GM12865 (cell line): ENCODE results near the gene TBC1D22A.

Experiments
- DNase-seq: peaks from one replicate; pipeline ENCODE4 v3.0.0; 2010; ENCODE audit warnings: low read depth
- H3K4me3 ChIP-seq: 2 replicates; pipeline ENCODE4 v1.5.1; 2011; ENCODE audit warnings: mild to moderate bottlenecking, low read depth, low read length, control low read depth
- CTCF ChIP-seq: IDR thresholded peaks from 2 replicates; pipeline ENCODE4 v1.5.1; 2011; ENCODE audit warnings: low read length, control low read depth, low read depth, inconsistent platforms; ENCODE audit not compliant: insufficient read depth; ENCODE audit errors: missing control alignments

TBC1D22A gene

GRCh38 chr22:47155912-47156311 lies 393.5 kb downstream of the TBC1D22A start:
- H3K4me3 ChIP-seq, result no peak overlapping the region
- no peak for TF ChIP-seq CTCF
- no peak for DNase-seq

- H3K4me3 ChIP-seq, result no peak overlapping the region
- DNase-seq, result no peak
- no peak for TF ChIP-seq CTCF
Measured at GRCh38 chr22:47156352-47157092, 394.1 kb downstream of the TBC1D22A start.

DNA sequence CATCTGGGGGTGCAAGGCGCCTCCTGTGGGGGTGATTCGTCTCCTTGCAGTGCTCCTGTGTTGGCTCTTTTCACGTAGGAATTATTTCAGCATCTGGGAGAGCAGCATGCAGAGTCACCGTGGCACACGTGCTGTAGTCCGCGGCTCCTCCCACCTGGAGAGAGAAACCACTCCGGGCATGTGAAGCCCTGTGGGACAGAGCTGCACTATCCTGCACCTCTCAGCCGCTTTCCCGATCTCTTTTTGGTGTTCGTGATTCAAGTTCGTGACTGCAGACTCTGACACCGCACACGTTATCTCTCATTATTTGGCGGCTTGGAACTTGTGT lies 394.6 kb downstream of the TBC1D22A start:
- no peak for DNase-seq
- no peak overlapping the region for H3K4me3 ChIP-seq
- no peak for TF ChIP-seq CTCF

- TF ChIP-seq CTCF, result no peak
- H3K4me3 ChIP-seq, result no peak overlapping the region
- DNase-seq, result no peak
Measured at GRCh38 chr22:47157486-47158270, 395.2 kb downstream of the TBC1D22A start.

DNA sequence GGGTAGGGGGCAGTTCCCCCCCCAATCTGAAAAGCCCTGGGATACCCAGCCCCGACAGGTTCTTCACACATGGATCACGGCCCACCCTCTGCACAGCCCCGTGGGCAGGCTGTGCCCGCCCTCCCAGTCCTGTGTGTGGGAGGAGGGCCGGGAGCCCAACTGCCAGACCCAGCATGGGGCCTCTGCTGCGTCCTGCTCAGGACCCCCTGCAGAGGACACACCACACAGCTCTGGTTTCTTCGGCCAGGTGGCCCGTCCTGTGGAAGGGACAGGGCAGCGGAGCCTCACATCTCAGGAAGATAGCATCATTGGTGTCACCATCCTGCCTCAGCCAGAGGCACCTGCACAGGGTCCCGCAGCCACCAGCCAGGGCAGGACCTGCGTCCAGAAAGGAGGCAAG lies 396.0 kb downstream of the TBC1D22A start:
- DNase-seq, result no peak
- no peak overlapping the region for H3K4me3 ChIP-seq
- TF ChIP-seq CTCF, result no peak

GRCh38 chr22:47159592-47159991 lies 397.1 kb downstream of the TBC1D22A start:
- DNase-seq, result no peak
- H3K4me3 ChIP-seq, result no peak overlapping the region
- no peak for TF ChIP-seq CTCF
